ENCODE data around the gene CAMP.
A peak's percentile ranks its signal among the peaks of the same experiment; 100 is the strongest.
"Not testable (repeated sequence)": the region's sequence is repeated elsewhere in the genome, so short reads cannot be mapped to it uniquely, and the experiment has no call there.

Gene CAMP

DNA sequence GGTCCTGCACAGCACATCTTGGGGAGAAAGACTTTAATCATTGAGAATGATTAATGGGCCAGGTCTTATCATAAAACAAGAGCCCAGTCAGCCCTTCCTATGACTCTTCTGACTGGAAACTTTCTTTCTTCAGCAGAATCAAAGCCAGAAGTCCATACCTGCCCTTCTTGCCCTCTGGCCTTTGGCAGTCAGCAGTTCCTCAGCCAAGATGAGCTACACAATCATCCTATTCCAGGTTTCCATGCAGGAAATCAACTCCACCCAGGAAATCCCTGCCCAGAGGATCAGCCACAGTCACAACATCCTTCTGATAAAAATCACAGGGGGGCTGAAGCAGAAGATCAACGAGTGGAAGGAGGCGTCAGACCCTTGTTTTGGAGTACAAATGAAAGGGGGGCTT is 44.5 kb downstream of the CAMP start:
- no peak for DNase-seq

DNA sequence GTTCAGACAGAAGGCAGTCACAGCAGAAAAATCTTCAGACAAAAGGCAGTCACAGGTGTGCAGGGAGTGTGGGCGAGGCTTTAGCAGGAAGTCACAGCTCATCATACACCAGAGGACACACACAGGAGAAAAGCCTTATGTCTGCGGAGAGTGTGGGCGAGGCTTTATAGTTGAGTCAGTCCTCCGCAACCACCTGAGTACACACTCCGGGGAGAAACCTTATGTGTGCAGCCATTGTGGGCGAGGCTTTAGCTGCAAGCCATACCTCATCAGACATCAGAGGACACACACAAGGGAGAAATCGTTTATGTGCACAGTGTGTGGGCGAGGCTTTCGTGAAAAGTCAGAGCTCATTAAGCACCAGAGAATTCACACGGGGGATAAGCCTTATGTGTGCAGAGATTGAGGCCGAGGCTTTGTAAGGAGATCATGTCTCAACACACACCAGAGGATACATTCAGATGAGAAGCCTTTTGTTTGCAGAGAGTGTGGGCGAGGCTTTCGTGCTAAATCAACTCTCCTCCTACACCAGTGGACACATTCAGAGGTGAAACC is 45.2 kb downstream of the CAMP start:
- DNase-seq, result peak; percentile 42 to 58 (median 50)

DNA sequence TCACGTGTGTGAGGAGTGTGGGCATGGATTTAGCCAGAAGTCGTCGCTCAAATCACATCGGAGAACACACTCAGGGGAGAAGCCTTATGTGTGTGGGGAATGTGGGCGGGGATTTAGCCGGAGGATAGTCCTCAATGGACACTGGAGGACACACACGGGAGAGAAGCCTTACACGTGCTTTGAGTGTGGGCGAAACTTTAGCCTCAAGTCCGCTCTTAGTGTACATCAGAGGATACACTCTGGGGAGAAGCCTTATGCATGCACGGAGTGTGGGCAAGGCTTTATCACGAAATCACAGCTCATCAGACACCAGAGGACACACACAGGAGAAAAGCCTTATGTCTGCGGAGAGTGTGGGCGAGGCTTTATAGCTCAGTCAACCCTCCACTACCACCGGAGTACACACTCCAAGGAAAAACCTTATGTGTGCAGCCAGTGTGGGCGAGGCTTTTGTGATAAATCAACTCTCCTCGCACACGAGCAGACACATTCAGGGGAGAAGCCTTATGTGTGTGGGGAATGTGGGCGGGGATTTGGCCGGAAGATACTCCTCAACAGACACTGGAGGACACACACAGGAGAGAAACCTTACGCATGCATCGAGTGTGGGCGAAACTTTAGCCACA is 45.8 kb downstream of the CAMP start:
- peak in 1 of 4 experiments; percentile 10 for DNase-seq

DNA sequence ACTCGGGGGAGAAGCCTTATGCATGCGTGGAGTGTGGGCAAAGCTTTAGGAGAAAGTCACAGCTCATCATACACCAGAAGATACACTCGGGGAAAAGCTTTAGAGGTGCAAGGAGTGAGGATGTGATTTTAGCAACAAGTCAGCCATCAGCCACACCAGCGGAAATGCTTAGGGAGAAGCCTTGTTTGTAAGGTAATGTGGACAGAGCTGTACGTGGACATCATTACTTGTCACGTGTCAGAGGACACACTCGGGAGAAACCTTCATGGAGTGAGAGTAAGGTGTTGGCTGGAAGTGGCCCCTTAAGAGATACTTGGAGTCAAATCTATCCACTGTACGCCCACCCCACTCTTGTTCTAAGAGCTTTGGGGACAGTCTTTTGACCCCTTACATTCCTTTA is 46.3 kb downstream of the CAMP start:
- DNase-seq, result no peak

DNA sequence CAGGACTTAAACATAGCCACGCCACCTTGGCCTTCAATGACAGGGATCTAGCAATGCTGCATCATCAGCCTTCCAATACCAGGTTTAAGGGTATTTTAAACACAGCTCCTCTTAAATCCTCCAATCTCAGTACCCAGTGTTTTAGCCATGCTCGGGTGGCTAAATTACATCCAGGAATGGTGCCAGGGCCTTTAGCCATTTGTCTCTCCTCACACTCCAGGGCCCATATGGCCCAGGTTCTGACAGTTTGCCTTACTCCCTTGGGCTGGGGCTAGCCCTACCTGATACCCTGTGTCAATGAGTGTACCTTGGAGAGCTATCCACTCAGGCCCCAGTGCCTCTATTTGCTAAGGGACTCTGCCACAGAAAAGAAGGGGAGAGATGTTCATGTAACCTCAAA is 47.0 kb downstream of the CAMP start:
- no peak for DNase-seq

DNA sequence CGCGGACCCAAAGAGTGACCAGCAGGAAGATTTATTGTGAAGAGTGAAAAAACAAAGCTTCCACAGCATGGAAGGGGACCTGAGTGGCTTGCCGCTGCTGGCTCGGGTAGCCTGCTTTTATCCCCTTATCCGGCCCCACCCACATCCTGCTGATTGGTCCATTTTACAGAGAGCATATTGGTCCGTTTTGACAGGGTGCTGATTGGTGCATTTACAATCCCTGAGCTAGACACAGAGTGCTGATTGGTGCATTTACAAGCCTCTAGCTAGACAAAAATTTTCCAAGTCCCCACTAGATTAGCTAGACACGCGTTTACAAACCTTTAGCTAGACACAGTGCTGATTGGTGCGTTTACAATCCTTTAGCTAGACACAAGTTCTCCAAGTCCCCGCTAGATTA is 47.9 kb downstream of the CAMP start:
- not testable (repeated sequence) for DNase-seq

DNA sequence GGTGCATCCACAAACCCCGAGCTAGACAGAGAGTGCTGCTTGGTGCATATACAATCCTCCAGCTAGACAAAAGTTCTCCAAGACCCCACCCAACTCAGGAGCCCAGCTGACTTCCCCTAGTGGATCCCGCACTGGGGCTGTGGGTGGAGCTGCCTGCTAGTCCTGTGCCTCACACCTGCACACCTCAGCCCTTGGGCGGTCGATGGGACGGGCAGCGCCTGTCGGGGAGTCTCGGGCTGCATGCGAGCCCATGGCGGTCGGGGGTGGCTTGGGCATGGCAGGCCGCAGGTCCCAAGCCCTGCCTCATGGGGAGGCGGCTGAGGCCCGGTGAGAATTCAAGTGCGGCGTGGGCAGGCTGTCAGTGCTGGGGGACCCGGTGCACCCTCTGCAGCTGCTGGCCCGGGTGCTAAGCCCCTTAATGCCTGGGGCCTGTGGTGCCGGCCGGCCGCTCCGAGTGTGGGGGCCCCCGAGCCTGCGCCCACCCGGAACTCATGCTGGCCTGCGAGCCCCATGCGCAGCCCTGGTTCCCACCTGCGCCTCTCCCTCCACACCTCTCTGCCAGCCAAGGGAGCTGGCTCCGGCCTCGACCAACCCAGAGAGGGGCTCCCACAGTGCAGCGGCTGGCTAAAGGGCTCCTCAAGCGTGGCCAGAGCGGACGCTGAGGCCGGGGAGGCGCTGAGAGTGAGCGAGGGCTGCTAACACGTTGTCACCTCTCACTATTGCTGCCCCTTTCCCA is 48.6 kb downstream of the CAMP start:
- no peak for DNase-seq

DNA sequence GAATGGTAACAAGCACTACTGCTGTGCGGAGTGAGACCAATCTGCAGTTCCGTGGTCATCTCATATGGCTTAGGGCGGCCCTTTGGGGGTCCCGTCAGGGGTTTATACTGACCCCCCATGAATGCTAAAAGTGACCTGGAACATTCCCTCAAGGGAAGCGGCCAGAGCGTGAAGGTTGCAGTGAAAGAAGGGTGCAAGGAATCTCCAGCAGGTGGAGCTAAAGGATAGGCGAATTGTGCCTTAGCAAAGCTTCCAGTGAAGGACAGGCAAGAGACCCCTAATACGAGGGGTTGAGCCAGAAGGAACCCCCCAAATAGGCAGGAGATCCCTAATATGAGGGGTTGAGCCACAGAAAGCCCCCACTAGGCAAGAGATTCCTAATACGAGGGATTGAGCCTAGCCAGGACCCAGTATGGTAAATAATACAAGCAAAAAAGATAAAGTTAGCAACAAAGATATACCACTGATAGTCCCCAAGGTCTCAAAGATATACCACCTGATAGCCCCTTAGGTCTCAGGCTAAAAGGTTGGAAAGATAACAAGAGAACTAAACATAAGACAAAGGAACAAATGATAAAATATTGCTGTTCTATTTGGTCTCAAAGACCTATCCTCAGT is 50.4 kb downstream of the CAMP start:
- DNase-seq, result peak in 2 of 4 experiments; percentile 9 to 29

DNA sequence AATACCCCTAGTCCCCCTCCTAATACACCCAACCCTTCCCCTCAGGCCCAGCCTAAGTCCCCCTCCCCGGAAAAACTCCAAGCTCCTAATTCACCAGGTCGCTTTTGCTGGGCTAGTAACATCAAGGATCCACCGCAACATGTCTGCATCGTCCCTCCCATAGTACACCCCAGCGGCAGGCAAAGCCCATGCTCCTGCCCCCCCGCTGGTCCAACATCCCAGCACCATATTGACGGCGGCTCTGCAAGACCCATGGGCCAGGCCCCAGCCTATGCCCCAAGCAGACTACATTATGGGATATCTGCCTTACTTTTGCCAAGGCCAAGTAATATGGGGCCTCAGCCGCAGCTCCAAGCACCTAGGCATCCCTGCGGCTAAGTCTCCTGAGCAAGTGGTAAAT is 51.2 kb downstream of the CAMP start:
- no peak for DNase-seq

Measured in activated naive CD4-positive, alpha-beta T cell (primary cell).